Pancreas (tissue), 10 donors: ENCODE results near the gene MAP1B. TPM values are rescaled to one million over a fixed set of nuclear protein-coding genes. Genes with fewer than 3 reads are reported as not detected.

Experiments used
- ATAC-seq, 4 donors: fragments of 200-7000 bp; cut with Tn5 transposase; one replicate each; pipeline versions ENCODE4 v1.8.0 to v1.9.1; 2020; ENCODE audit warnings: mild to moderate bottlenecking in 4 of 4, moderate library complexity in 4 of 4
- DNase-seq, 6 donors: peaks; one replicate each; pipeline ENCODE4 v3.0.0-alpha.2; 2020
- FAIRE-seq: peaks from 2 replicates; lab custom pipeline; 2012; peaks lifted over from hg19 to GRCh38; lab: Jason Lieb, UNC
- H3K27ac ChIP-seq, 4 donors: fragments of 200-600 bp; sonication (generic); 1 replicate in 3 of 4; 2 replicates in 1 of 4; pipeline versions ENCODE4 v1.5.0 to v1.8.0; 2020
- H3K27me3 ChIP-seq, 4 donors: fragments of 200-600 bp; one replicate each; pipeline ENCODE4 v1.8.0; 2021
- H3K36me3 ChIP-seq, 3 donors: fragments of 200-600 bp; sonication (generic) in 1 of 3; one replicate each; pipeline versions ENCODE4 v1.5.0 to v1.8.0; 2020 to 2021
- H3K4me1 ChIP-seq, 3 donors: fragments of 200-600 bp; one replicate each; pipeline ENCODE4 v1.8.0; 2021
- H3K4me3 ChIP-seq, 4 donors: fragments of 200-600 bp; sonication (generic) in 2 of 4; one replicate each; pipeline versions ENCODE4 v1.5.0 to v1.8.0; 2020 to 2021
- H3K9me3 ChIP-seq, 4 donors: fragments of 200-600 bp; one replicate each; pipeline ENCODE4 v1.8.0; 2021
- CTCF ChIP-seq, 4 donors: fragments of 200-600 bp; sonication (generic) in 3 of 4; IDR thresholded peaks; one replicate each; pipeline versions ENCODE4 v1.5.0 to v1.8.0; 2021; ENCODE audit warnings: antibody characterized with exemption in 4 of 4
- WGBS, 2 donors: extraction: QIAGEN DNeasy Blood & Tissue Kit; methylation state at CpG; one replicate each; pipeline ENCODE4 v1.1.7; 2013; 5-methylcytosine and 5-hydroxymethylcytosine counted together
- intact Hi-C, 3 donors: fragments of 100-400 bp; cut with DNase I; formaldehyde crosslinking; loops; one replicate each; pipeline versions ENCODE4 v1.11.1 to v1.14.2; 2022
- polyA plus RNA-seq, 2 donors: library from polyadenylated mRNA; stranded (reverse); fragments of 200-250 nt; gene quantifications; one replicate each; pipeline ENCODE4 v1.2.3, GENCODE V29; 2013
- total RNA-seq, 6 donors: library from RNA; stranded (reverse); fragmentation: NEBNext Ultra II Directional in 4 of 6; extraction: Animal tissue kit (Norgen Biotek cat#: 25700) in 4 of 6; gene quantifications; one replicate each; pipeline versions ENCODE4 v1.2.1 to v1.2.4, GENCODE V29; 2021 to 2023
- donor health status: healthy with polysubstance abuse.
- donor health status: DM: no; HTN: no; CAD: no; lungs with moderate emphysema.
- donor health status: DM: no; HTN: no; CAD: no.
- donor health status: control.
- donor health status: control.
- donor health status: Bipolar disorder and iron deficiency.
- donor health status: DM: yes; HTN: yes; CAD: no.
- donor health status: DM: no; HTN: no; CAD: no.
- donor health status: DM: no; HTN: no; CAD: no.
- donor health status: DM: yes; HTN: yes; CAD: no.

Gene MAP1B
- total and polyA plus RNA-seq, 8 donors = 2.4 to 16.8 (median 5.4) TPM

- no peak for TF ChIP-seq CTCF (IDR thresholded peaks at IDR 0.05)
- no peak for ATAC-seq
- WGBS, 2 donors = 76 to 87% methylated on average over 9 of the region's 9 CpGs
- intact Hi-C loops = no loop called here
- Histone ChIP-seq H3K27me3 (peaks cover 0 to 9% (median 0%) of the 10 kb centered on the region in 4 donors), H3K27ac (no peak overlapping the region), H3K9me3 (no peaks in the 10 kb centered on the region), H3K4me1 (no peaks in the 10 kb centered on the region), H3K36me3 (no peaks in the 10 kb centered on the region), H3K4me3 (no peak overlapping the region)
- no peak for DNase-seq
- no peak for FAIRE-seq
These were observed 3.2 kb downstream of the MAP1B start for GRCh38 chr5:72110394-72111013.

- no peaks in the 10 kb centered on the region for H3K4me1 ChIP-seq
- DNase-seq = no peak
- no peaks in the 10 kb centered on the region for H3K36me3 ChIP-seq
- H3K4me3 ChIP-seq = no peak overlapping the region
- WGBS, 2 donors = 77 to 89% methylated on average over 1 of the region's 1 CpG
- no peak for FAIRE-seq
- no peak for TF ChIP-seq CTCF (IDR thresholded peaks at IDR 0.05)
- ATAC-seq = no peak
- peaks cover 0 to 3% (median 0%) of the 10 kb centered on the region in 4 donors for H3K27me3 ChIP-seq
- H3K9me3 ChIP-seq = no peaks in the 10 kb centered on the region
- intact Hi-C loops = no loop called here
- H3K27ac ChIP-seq = no peak overlapping the region
These were observed 5.1 kb downstream of the MAP1B start for GRCh38 chr5:72112389-72112788.

- H3K36me3 ChIP-seq = no peaks in the 10 kb centered on the region
- intact Hi-C loops = no loop called here
- H3K4me1 ChIP-seq = no peaks in the 10 kb centered on the region
- no peak for DNase-seq
- WGBS, 2 donors = 65 to 70% methylated on average over 2 of the region's 2 CpGs
- no peak for TF ChIP-seq CTCF (IDR thresholded peaks at IDR 0.05)
- H3K27ac ChIP-seq = no peak overlapping the region
- no peak for FAIRE-seq
- no peak for ATAC-seq
- H3K9me3 ChIP-seq = no peaks in the 10 kb centered on the region
- no peaks in the 10 kb centered on the region for H3K27me3 ChIP-seq
- H3K4me3 ChIP-seq = no peak overlapping the region
These were observed 7.4 kb downstream of the MAP1B start for GRCh38 chr5:72114629-72115028.

GRCh38 chr5:72115296-72115695 is 8.0 kb downstream of the MAP1B start:
- Histone ChIP-seq H3K36me3 (no peaks in the 10 kb centered on the region), H3K4me3 (no peak overlapping the region), H3K4me1 (no peaks in the 10 kb centered on the region), H3K27me3 (no peaks in the 10 kb centered on the region), H3K9me3 (no peaks in the 10 kb centered on the region), H3K27ac (no peak overlapping the region)
- FAIRE-seq = no peak
- no peak for TF ChIP-seq CTCF (IDR thresholded peaks at IDR 0.05)
- intact Hi-C loops = no loop called here
- no peak for ATAC-seq
- DNase-seq = no peak

- Histone ChIP-seq H3K9me3 (no peaks in the 10 kb centered on the region), H3K4me1 (no peaks in the 10 kb centered on the region), H3K4me3 (no peak overlapping the region), H3K27ac (no peak overlapping the region), H3K27me3 (no peaks in the 10 kb centered on the region), H3K36me3 (no peaks in the 10 kb centered on the region)
- intact Hi-C loops = no loop called here
- DNase-seq = no peak
- no peak for ATAC-seq
- no peak for TF ChIP-seq CTCF (IDR thresholded peaks at IDR 0.05)
- FAIRE-seq = no peak
These were observed 10.0 kb downstream of the MAP1B start for GRCh38 chr5:72117307-72117706.
